Nephron progenitor cell (in vitro differentiated cells): ENCODE results near the gene ZNF672.

Experiments
- DNase-seq: peaks from one replicate; pipeline ENCODE4 v3.0.0; 2021
- H3K27ac Mint-ChIP-seq: 2 replicates; pipeline ENCODE4 v1.8.0; 2021; ENCODE audit warnings: mild to moderate bottlenecking, moderate library complexity, mixed read lengths
- H3K27me3 Mint-ChIP-seq: 2 replicates; pipeline ENCODE4 v1.8.0; 2021; ENCODE audit warnings: mild to moderate bottlenecking, low read depth, mixed read lengths; ENCODE audit not compliant: poor library complexity
- H3K36me3 Mint-ChIP-seq: 2 replicates; pipeline ENCODE4 v1.8.0; 2021; ENCODE audit warnings: low read depth, mixed read lengths
- H3K4me1 Mint-ChIP-seq: 2 replicates; pipeline ENCODE4 v1.8.0; 2021; ENCODE audit warnings: mixed read lengths
- H3K4me3 Mint-ChIP-seq: 2 replicates; pipeline ENCODE4 v1.8.0; 2021; ENCODE audit warnings: mild to moderate bottlenecking, moderate library complexity, mixed read lengths
- H3K9me3 Mint-ChIP-seq: 2 replicates; pipeline ENCODE4 v1.8.0; 2021; ENCODE audit warnings: mild to moderate bottlenecking, moderate library complexity, mixed read lengths
- TF ChIP-seq, protein P1 (sequence below): fragments of 200-600 bp; sonication (generic); IDR thresholded peaks from 2 replicates; pipeline ENCODE4 v1.5.0; 2021; ENCODE audit warnings: antibody characterized with exemption

The ZNF672 gene

DNA sequence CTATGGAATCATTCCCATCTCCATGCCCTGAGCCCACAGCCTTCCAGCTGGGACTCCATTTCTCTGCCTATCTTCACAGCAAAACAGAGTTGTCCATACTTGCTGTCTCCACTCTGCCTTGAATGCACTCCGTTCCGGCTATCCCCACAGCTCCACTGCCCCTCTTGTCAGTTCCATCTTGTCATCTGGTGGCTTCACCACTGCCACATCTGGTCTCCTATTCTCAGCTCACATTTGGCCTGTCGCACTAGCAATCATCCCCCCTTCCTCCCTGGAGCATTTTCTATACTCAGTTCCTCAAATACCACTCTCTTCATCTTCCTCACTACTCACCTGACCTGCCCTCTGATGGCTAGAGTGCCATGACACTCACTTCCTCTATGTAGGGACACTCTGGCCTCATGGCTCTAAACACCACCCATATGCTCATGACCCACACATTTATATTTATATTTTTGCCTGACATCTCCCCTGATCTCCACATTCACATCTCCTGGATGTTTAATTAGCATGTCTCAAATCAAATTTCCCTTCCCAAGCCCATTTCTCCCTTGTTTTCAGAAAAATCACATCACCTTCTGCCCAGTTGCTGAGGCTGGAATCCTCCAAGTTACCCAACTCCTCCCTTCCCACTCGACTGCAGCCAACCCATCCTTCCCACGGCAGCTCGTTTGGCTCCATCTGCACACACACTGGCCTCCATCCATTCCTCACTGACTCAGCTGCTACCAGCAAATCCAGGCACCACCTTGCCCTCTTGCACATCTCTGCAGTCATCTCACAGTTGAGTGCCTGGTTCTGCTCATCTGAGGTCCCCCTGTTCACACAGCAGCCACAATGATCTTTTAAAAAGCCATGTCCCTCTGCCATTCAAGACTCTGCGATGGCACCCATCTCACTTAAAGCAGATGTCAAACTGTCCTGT is 14.7 kb downstream of the ZNF672 start:
- Mint-ChIP-seq H3K27me3 (no peaks in the 10 kb centered on the region), H3K9me3 (no peaks in the 10 kb centered on the region), H3K36me3 (peaks cover 27% of the 10 kb centered on the region), H3K4me3 (no peak overlapping the region), H3K27ac (no peak overlapping the region), H3K4me1 (peaks cover 19% of the 10 kb centered on the region)
- DNase-seq, result no peak
- TF ChIP-seq, protein P1, sequence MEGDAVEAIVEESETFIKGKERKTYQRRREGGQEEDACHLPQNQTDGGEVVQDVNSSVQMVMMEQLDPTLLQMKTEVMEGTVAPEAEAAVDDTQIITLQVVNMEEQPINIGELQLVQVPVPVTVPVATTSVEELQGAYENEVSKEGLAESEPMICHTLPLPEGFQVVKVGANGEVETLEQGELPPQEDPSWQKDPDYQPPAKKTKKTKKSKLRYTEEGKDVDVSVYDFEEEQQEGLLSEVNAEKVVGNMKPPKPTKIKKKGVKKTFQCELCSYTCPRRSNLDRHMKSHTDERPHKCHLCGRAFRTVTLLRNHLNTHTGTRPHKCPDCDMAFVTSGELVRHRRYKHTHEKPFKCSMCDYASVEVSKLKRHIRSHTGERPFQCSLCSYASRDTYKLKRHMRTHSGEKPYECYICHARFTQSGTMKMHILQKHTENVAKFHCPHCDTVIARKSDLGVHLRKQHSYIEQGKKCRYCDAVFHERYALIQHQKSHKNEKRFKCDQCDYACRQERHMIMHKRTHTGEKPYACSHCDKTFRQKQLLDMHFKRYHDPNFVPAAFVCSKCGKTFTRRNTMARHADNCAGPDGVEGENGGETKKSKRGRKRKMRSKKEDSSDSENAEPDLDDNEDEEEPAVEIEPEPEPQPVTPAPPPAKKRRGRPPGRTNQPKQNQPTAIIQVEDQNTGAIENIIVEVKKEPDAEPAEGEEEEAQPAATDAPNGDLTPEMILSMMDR, result no peak

DNA sequence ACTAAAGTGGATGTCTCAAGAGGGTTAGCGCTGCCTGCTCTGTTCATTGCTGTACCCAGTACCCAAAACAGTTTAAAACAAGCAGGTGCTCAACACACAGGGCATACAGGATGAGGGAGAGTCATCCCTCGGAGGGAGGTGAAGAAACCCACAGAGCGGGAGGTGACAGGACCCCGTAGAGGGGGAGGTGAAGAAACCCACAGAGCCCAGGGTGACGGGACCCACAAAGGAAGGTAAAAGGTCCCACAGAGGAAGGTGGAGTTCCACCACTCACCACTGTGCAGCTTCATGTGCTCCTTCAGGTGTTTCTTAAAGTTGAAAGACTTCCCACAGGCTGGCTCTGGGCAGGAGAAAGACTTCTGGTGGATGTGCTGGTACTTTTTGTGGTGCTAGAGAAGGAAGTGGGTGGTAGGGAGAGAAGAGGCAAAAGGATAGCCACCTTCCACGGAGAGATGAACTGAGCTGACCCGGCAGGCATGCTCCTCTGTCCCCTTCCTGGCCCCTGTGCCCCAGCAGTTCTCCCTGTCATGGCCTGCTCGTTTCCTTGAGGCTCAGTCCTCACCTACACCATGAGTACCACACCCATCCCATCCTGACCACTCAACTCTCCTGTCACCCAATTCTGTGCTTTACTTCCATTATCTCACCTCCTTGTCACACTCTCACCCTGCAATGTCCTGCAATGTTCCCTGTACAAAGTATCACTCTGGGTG is 15.8 kb downstream of the ZNF672 start:
- peaks cover 27% of the 10 kb centered on the region for H3K4me1 Mint-ChIP-seq
- peaks cover 22% of the 10 kb centered on the region for H3K36me3 Mint-ChIP-seq
- H3K27ac Mint-ChIP-seq, result no peak overlapping the region
- no peak overlapping the region for H3K4me3 Mint-ChIP-seq
- TF ChIP-seq, protein P1, result no peak
- H3K9me3 Mint-ChIP-seq, result no peaks in the 10 kb centered on the region
- no peak for DNase-seq
- peaks cover 4% of the 10 kb centered on the region for H3K27me3 Mint-ChIP-seq

DNA sequence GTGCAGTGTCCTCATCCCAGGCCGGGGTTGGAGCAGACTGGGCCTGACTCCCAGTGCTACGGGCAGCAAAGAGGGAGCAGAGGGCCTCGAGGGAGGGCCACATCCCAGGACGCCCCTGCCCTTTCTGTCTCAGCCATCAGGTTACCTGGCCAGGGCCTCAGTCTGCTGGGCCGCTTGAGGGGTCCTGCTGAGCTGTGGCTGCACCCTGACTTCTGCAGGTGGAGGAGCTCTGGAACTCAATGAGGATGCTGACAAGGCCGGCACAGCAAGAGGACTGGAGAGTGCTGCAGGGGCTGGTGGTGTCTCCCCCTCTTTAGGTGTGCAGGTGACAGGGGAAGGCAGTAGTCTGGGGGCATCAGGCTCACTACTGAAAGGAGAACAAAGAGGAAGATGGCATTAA is 17.6 kb downstream of the ZNF672 start:
- peak overlapping the region; percentile 9 for H3K4me3 Mint-ChIP-seq

DNA sequence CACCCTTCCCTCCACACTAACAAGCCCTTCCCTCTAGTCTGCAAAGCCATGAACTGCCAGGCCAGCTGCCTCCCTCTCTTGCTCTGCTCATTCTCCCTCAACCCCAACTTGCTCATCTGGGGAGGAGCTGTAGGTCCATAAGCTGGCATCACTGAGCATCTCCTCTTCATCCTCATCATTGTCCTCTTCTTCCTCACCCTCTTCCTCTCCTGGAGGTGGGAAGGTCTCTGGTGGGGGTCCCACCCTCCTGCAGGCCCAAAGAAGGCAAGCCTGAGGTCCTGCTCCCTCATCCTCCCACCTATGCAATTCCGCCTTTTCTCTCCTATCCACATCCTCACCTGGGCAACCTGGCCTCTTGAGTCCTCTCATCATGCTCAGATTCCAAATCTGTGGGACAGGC is 18.2 kb downstream of the ZNF672 start:
- DNase-seq, result no peak
- Mint-ChIP-seq H3K4me3 (peak overlapping the region; percentile 9), H3K27me3 (peaks cover 10% of the 10 kb centered on the region), H3K36me3 (peaks cover 19% of the 10 kb centered on the region), H3K27ac (no peak overlapping the region), H3K9me3 (no peaks in the 10 kb centered on the region), H3K4me1 (peaks cover 36% of the 10 kb centered on the region)
- TF ChIP-seq, protein P1, result no peak

More for the DNA sequence above, 17.6 kb downstream of the ZNF672 start:
- no peaks in the 10 kb centered on the region for H3K9me3 Mint-ChIP-seq
- H3K4me1 Mint-ChIP-seq, result peaks cover 36% of the 10 kb centered on the region
- no peak for DNase-seq
- peaks cover 6% of the 10 kb centered on the region for H3K27me3 Mint-ChIP-seq
- TF ChIP-seq, protein P1, result no peak
- H3K36me3 Mint-ChIP-seq, result peaks cover 19% of the 10 kb centered on the region
- no peak overlapping the region for H3K27ac Mint-ChIP-seq

DNA sequence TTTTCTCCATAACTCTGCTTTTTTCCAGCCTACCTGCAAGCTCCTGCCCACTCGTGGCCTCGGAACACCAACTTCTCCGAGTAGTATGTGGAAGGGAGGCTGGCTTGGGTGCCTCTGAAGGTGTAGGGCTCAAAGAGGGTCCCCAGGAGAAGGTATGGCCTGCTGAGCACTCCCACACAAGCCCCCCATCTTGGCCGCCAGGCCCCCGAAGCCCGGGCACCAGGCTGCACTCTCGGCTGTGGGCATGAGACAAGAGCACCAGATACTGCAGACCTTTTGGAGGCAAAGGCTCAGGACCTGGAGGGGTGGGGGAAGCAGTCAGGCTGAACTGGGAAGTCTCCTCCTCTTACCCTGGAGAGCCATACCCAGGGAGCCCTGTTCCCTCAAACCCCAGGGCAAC is 19.2 kb downstream of the ZNF672 start:
- no peak for DNase-seq
- no peak overlapping the region for H3K27ac Mint-ChIP-seq
- H3K4me1 Mint-ChIP-seq, result peaks cover 36% of the 10 kb centered on the region
- H3K4me3 Mint-ChIP-seq, result peak overlapping the region; percentile 87
- H3K27me3 Mint-ChIP-seq, result peaks cover 20% of the 10 kb centered on the region
- H3K9me3 Mint-ChIP-seq, result no peaks in the 10 kb centered on the region
- peaks cover 19% of the 10 kb centered on the region for H3K36me3 Mint-ChIP-seq
- TF ChIP-seq, protein P1, result no peak
